SK-N-MC (cell line): ENCODE results near the gene UBAC2.

ENCODE experiments used
- EZH2 ChIP-seq: fragments of 200-600 bp; sonication (generic); IDR thresholded peaks from one replicate; pipeline ENCODE4 v1.6.1; 2017; ENCODE audit warnings: antibody characterized with exemption
- FOXP2 ChIP-seq: optimal IDR thresholded peaks from 2 replicates; pipeline ENCODE3; 2011; ENCODE audit warnings: mild to moderate bottlenecking, moderate library complexity; ENCODE audit not compliant: insufficient read depth; ENCODE audit errors: extremely low read length, control extremely low read depth
- POLR2AphosphoS5 ChIP-seq: IDR thresholded peaks from 2 replicates; pipeline ENCODE4 v1.6.1; 2012; ENCODE audit warnings: mild to moderate bottlenecking, low read depth, low read length, borderline replicate concordance

GRCh38 chr13:99279637-99280036 lies 79.0 kb downstream of the UBAC2 start:
- TF ChIP-seq POLR2AphosphoS5, result no peak
- TF ChIP-seq EZH2, result no peak
- no peak for TF ChIP-seq FOXP2
